Transverse colon (tissue), 3 donors: ENCODE measurements around the gene RPS14.

ENCODE experiments used
- EP300 ChIP-seq: sonication (generic); formaldehyde crosslinking; IDR thresholded peaks from one replicate; pipeline ENCODE4 v1.6.1; 2017; ENCODE audit warnings: antibody characterized with exemption, low read depth
- POLR2A ChIP-seq: fragments of 450-650 bp; IDR thresholded peaks from one replicate; pipeline ENCODE4 v1.6.1; 2016; ENCODE audit warnings: antibody characterized with exemption, mild to moderate bottlenecking, moderate library complexity
- TF ChIP-seq, protein P1 (sequence below), 5 experiments: fragments of 200-600 bp in 3 of 5; fragments of 450-650 bp in 2 of 5; sonication (generic) in 3 of 5; IDR thresholded peaks; 1 replicate in 2 of 5; 2 replicates in 3 of 5; pipeline ENCODE4 v1.5.1; 2016 to 2017; ENCODE audit warnings: antibody characterized with exemption in 5 of 5, inconsistent platforms in 3 of 5, mild to moderate bottlenecking in 2 of 5, moderate library complexity in 1 of 5

- TF ChIP-seq EP300 (no peak), POLR2A (no peak)
- TF ChIP-seq, protein P1, sequence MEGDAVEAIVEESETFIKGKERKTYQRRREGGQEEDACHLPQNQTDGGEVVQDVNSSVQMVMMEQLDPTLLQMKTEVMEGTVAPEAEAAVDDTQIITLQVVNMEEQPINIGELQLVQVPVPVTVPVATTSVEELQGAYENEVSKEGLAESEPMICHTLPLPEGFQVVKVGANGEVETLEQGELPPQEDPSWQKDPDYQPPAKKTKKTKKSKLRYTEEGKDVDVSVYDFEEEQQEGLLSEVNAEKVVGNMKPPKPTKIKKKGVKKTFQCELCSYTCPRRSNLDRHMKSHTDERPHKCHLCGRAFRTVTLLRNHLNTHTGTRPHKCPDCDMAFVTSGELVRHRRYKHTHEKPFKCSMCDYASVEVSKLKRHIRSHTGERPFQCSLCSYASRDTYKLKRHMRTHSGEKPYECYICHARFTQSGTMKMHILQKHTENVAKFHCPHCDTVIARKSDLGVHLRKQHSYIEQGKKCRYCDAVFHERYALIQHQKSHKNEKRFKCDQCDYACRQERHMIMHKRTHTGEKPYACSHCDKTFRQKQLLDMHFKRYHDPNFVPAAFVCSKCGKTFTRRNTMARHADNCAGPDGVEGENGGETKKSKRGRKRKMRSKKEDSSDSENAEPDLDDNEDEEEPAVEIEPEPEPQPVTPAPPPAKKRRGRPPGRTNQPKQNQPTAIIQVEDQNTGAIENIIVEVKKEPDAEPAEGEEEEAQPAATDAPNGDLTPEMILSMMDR (IDR thresholded peaks at IDR 0.05): no peak
Measured at GRCh38 chr5:150404535-150404934, 45.0 kb downstream of the RPS14 start.
